ELR (cell line): ENCODE measurements around the gene WDR33.

ENCODE experiments used
- DNase-seq: peaks from one replicate; pipeline ENCODE4 v3.0.0-alpha.2; 2015; ENCODE audit warnings: low read depth

Gene WDR33

GRCh38 chr2:127672341-127673224 is 138.4 kb downstream of the WDR33 start:
- DNase-seq = peak; percentile 13

DNA sequence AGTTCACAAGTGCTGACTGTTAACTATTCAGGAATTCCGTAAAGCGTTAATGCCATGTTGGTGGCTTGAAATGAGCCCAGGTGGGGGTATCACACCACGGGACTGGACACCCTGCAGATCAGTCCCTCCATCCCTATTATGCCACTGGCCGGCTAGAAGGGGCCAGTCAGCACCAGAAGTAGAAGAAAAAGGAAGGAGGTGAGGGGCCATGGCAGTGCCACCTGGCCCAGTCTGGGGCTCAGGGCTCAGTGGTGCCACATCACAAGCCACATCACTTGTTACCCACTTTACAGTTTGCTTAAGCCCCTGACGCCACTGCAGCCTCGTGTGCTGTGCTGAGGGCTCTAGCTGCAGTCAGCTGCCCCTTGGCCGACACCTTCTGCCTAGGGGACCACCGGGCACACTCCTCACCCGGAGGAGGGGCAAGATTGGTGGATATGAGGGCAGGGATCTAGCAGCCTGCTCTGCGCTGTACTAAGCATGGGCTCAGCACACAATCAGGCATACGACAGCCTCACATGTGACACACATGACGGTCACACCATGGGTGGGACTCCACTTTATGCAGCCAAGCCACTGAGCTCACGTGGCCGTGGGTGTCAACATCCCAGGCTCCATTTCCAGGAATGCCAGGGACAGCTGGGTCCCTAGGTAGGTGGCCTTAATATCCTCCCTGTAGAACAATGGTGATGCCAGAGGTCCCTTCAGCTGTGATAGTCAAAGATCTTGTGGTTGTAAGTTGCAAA is 139.2 kb downstream of the WDR33 start:
- no peak for DNase-seq

DNA sequence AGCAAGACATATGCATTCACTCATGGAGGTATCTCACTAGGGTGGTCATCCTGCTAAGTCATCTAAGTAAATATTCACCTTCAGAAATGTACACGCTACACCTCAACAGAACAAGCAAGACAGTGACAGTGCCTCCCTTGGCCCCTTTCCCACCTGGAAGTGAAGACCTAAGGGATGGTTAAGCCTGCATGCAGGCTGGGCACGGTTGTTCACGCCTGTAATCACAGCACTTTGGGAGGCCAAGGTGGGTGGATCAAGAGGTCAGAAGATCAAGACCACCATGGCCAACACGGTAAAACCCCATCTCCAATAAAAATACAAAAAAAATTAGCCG is 140.0 kb downstream of the WDR33 start:
- no peak for DNase-seq

DNA sequence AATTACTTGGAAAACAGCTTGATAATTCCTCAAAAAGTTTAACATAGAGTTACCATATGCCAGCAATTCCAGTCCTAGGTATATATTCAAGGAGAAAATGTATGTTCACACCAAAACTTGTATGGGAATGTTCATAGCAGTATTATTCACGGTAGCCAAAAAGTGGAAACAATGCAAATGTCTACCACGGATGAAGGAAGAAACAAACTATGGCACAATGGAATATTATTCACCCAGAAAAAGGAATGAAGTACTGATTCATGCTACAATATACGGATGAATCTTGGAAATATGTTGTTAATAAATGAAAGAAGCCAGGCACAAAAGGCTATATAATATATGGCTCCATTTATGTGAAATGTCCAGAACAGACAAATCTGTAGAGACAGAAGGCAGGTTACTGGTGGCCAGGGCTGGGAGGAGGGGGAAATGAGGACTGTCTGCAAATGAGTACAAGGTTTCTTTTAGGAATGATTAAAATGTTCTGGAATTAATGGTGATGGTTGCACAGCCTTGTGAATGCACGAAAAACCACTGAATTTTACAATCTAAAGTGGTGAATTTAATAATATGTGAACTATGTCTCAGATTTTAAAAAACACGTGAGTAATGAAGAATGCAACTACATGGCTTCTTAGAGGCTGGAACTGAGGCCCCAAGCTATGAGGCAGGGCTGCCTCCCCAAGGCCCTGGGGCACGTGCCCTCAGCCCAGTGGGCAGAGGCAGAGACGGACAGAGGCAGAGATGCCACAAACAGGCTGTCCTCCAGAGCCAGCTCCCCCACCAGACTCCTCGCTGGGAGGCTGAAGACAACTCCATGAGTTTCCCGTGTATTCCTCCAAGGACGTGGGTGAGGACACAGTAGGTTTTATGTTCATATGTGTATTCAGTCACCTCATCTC is 140.7 kb downstream of the WDR33 start:
- DNase-seq = no peak

DNA sequence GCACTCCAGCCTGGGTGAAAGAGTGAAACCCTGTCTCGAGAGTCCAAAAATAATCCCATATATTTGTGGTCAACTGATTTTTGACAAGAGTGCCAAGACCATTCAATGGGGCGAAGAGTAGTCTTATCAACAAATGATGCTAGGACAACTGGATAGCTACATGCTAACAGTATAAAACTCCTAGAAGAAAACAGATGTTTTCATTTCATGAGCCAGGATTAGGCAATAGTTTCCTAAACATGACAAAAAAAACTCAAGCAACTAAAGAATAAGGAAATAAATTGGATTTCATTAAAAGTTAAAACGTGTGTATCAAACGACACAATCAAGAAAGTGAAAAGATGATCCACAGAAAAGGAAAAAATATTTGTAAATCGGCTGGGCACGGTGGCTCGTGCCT is 141.9 kb downstream of the WDR33 start:
- DNase-seq = no peak

DNA sequence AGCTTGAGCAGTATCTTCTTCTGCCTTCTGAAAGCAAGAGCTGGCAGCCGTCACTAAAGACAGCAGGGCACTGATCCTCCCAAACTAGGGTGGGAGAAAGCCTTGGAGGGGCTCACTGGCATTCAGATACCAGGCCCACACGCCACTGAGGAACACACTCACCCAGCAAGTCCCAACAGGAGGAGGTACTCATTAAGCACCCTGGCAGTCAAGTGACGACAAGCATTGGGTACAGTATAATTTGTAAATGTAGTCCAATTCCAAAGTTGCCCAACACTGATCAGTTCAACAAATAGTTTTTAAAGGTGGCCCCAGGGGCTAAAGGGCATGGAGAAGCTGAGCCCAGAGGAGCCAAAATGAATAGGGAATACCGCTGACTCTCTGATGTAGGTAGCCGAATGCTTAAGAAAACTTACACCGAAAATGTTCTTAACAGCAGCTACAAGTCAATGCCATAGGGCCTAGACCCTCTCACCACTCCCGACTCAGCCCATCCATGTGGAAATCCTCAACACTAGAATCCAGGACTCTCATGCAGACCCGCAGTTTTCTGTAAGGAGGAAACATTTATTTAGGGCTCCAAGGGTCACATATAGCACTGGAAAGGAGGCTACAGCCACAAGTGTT is 145.6 kb downstream of the WDR33 start:
- DNase-seq = no peak

DNA sequence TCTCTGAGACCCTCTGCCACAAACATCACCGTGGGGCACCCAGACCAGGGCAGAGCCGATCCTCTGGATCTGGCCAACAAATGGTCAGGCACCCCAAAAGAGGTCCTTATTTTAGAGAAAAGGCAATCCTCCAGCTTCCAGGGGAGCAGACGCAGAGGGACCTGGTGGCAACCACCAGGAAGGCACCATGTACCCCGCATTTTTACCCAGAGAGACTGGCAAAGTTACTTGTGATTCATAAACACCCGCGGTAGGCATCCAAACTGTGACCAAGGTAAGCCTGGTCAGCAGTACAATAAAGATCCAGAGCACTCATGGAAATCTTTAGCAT is 146.1 kb downstream of the WDR33 start:
- no peak for DNase-seq

GRCh38 chr2:127664065-127664894 is 146.7 kb downstream of the WDR33 start:
- DNase-seq = no peak

GRCh38 chr2:127663566-127664064 is 147.4 kb downstream of the WDR33 start:
- no peak for DNase-seq

DNA sequence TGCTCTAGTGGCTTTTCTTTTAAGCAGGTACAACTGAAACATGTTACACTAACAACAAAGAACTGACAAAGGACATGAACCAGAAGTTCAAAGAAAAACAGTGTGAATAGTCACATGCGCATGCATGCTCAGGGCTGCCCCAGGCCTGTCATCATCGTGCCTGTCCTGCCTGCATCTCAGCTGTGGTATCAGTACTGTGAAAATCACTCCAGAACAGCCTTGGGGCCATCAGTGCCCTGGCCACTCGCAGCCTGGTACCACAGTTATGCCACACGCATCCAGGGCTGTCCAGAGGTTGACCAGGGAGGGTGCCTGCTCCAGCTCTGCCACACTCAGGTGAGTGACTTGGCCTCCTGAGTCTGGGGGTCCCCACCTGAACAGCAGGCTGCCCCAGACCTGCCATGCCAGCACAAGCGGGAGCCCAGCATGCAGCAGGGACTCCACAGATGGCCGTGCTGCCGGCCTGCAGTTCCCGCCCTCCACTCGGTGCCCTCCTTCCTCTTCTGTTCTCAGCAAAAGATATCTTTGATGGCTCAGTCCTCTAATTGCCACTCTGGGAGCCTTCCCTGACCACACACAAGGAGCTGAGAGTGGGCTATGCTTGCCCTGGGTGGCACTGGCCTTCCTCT is 147.9 kb downstream of the WDR33 start:
- DNase-seq = no peak

GRCh38 chr2:127661949-127662510 is 148.9 kb downstream of the WDR33 start:
- peak; percentile 46 for DNase-seq

DNA sequence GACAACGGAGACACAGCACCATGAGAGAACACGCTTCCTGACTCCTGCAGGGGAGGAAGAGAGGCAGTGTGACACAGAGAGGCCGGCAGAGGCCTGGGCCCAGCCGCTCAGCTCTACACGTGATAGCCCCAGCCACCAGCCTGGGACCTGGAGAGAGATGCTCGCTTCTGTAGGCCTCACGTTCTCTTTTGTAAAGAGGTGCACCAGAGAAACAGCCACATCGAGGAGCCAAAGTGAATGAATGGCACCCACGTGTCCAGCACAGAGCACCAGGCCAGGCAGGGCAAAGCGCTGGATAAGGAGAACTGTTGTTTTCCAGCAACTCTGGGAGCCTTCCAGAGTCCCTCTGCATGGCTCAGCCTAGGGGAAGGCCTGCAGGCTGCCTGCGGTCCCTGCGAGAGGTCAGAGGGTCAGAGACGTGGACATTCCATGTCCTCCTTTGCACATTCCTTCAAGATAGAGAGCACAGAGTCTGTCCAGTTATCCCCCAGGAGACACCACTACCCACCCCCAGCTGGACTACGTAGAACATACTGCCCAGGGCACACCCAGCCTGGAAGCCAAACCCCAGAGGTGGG is 149.8 kb downstream of the WDR33 start:
- no peak for DNase-seq

GRCh38 chr2:127660291-127660578 is 150.7 kb downstream of the WDR33 start:
- DNase-seq = no peak

DNA sequence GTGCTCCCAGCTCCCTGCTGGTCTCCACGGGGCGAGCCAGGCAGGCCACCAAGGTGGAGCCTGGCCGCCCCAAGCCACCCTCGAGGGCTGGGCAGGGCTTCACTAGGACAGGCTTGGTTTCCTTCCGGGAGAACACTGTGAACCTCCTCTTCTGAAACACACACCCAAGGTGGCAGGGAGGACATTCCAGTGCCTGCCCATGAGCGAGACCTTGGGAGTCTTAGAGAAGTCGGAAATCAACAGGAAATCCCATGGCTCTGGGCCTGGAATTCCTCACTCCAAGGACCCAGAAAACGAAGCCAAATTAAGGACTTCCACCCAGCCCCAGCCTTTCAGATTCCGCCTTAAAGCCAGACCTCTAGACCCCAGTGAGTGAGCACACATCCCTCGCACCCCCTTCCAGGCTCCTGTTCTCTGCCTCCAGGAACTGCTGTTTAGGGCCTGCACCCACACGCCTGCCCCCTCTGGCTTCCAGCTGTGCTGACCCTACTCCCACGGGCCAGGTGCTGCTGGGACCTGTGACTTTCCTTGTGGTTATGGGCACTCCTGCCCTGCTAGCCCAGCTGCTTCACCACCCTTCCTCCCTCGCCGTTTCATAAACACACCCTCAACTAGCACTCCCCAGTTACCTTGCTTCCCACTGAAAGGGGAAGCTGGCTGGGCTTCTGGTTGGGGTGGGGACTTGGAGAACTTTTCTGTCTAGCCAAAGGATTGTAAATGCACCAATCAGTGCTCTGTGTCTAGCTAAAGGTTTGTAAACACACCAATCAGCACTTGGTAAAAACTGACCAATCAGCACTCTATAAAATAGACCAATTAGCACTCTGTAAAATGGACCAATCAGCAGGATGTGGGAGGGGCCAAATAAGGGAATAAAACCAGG is 151.3 kb downstream of the WDR33 start:
- no peak for DNase-seq

- no peak for DNase-seq
These were observed 152.1 kb downstream of the WDR33 start for GRCh38 chr2:127658641-127659407.

- DNase-seq = no peak
These were observed 152.8 kb downstream of the WDR33 start for GRCh38 chr2:127658146-127658545.

DNA sequence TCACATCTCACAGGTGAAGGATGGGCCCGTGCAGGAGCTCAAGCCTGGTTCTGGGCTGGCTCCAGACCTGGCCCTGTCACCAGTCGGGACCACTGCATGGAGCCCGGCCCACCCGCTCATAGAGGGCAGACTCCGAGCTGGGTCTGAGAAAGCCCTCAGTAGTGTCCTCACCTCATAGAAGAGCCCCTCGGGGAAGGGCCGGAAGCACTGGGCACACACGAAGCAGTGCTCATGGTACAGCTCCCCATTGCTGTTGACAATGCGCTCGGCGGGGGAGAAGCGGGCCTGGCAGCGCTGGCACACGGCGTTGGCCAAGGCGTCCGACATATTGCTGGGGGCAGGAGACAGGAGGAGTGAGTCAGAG is 153.8 kb downstream of the WDR33 start:
- DNase-seq = no peak

- no peak for DNase-seq
These were observed 154.3 kb downstream of the WDR33 start for GRCh38 chr2:127656569-127657231.
